Fibroblast of the aortic adventitia (primary cell): ENCODE data around the gene CD1D. TPM values are rescaled to one million over a fixed set of nuclear protein-coding genes. Genes with fewer than 3 reads are reported as not detected.
"Not testable (repeated sequence)": the region's sequence is repeated elsewhere in the genome, so short reads cannot be mapped to it uniquely, and the experiment has no call there.

Experiments used
- DNase-seq: peaks from one replicate; pipeline ENCODE4 v3.0.0-alpha.2; 2010; ENCODE audit warnings: low read depth
- H3K4me3 ChIP-seq: 2 replicates; pipeline ENCODE4 v1.5.1; 2011; ENCODE audit warnings: low read depth, mild to moderate bottlenecking, control low read depth, low read length, moderate library complexity
- total RNA-seq: library from RNA; depleted of rRNA; stranded (reverse); fragments of >200 nt; gene quantifications from 2 replicates; pipeline ENCODE4 v1.2.3, GENCODE V29; 2012; ENCODE audit warnings: low replicate concordance
- TF ChIP-seq, protein P1 (sequence below): IDR thresholded peaks from 2 replicates; pipeline ENCODE4 v1.5.1; 2011; ENCODE audit warnings: mild to moderate bottlenecking, low read length, control low read depth, inconsistent platforms; ENCODE audit not compliant: insufficient read depth

Gene CD1D
- total RNA-seq, 1 donor = 0.09 TPM

DNA sequence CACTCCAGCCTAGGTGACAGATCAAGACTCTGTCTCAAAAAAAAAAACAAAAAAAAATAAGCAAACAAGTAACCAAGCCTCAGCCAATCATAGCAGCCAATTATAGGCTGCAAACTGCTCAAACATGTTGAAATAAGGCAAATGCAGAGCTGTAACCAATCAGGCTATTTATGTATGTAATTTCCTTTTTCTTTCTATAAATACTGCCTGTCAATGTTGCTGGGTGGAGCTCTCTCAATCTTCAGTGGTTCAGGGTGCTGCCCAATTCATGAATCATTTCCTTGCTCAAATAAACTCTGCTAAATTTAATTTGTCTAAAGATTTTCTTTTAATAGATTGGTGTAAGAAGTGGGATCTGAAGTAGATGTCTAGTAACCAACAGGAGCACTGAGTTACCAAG is 11.6 kb upstream of the CD1D start:
- DNase-seq = no peak
- no peak overlapping the region for H3K4me3 ChIP-seq
- TF ChIP-seq, protein P1, sequence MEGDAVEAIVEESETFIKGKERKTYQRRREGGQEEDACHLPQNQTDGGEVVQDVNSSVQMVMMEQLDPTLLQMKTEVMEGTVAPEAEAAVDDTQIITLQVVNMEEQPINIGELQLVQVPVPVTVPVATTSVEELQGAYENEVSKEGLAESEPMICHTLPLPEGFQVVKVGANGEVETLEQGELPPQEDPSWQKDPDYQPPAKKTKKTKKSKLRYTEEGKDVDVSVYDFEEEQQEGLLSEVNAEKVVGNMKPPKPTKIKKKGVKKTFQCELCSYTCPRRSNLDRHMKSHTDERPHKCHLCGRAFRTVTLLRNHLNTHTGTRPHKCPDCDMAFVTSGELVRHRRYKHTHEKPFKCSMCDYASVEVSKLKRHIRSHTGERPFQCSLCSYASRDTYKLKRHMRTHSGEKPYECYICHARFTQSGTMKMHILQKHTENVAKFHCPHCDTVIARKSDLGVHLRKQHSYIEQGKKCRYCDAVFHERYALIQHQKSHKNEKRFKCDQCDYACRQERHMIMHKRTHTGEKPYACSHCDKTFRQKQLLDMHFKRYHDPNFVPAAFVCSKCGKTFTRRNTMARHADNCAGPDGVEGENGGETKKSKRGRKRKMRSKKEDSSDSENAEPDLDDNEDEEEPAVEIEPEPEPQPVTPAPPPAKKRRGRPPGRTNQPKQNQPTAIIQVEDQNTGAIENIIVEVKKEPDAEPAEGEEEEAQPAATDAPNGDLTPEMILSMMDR = no peak

GRCh38 chr1:158175915-158176314 is 4.8 kb upstream of the CD1D start:
- DNase-seq, H3K4me3 ChIP-seq: not testable (repeated sequence)

GRCh38 chr1:158176399-158176798 is 4.3 kb upstream of the CD1D start:
- DNase-seq = no peak
- TF ChIP-seq, protein P1 = no peak
- H3K4me3 ChIP-seq = no peak overlapping the region

DNA sequence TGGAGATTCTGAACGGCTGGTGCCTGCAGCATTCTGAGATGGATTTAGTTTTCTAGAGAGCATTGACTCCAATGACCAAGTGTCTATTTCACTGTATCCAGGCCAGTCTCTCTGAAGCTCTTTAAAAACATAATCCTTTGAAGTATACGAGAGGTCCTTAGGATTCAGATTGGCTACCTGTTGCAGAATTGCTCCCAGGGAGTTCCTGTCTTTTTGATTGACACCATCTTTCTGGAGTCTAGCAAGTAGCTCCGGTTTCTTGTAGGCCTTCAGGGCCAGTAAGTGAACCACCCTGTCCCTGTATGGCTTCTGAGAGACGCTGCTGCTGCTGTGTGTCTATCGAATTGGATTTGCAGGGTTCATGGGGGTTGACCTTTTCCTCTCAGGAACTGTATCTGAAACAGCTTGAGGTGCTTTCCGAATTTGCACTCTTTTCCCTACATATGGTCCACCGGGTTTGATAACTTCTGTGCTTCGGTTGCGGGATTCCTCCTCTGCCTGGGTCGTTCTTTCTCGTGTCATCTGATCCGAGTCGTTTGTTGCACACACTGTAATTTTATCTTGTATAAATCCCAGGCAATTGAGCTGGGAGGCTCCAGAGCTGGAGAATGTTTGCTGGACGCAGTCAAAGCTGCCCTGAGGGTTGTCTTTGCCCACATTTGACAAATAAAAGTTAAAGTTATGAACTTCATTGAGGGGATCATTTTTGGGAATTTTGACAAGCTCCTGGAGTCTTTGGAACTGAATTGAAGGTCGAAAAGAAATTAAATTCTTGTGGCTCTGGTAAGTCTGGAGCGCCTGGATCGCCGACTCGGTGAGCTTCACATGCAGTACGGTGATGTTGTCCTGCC is 3.6 kb upstream of the CD1D start:
- peak overlapping the region; percentile 61 for H3K4me3 ChIP-seq
- not testable (repeated sequence) for DNase-seq

DNA sequence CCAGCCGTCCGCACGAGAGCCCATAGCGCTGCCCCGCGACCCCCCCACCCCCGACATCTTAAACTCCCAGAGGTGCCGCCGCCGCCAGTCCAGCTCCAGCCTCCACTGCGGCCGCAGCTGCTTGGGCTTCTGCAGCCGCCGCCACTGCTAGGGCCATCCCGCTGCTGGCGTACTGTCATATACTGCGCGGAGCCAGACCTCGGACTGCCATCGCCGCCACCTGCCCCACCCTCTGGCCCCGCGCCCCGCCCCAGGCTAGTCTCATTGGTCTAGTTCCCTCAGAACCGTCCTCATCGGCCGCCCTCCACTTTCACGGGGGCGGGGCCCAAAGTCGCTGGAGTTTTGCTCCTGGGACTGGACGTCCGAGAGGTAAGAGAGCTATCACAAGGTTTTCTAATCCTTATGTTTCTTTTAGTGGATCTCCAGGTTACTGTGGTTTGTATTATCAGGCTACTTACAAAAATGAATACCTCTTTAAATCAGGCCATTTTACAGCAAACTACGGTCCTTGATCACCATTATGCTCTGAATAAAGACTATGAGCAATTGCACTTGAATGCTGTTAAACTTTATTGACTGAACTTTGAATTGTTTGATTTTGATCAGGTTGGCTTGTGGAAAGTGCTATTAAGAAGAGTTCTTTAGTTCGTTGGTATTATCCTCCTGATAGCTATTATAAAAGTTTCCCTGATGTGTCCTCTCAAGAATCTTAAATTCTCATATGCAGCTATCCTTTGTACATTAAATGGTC is 2.8 kb upstream of the CD1D start:
- TF ChIP-seq, protein P1 = no peak
- peak; percentile 25 for DNase-seq
- peak overlapping the region; percentile 61 for H3K4me3 ChIP-seq

- no peak overlapping the region for H3K4me3 ChIP-seq
- DNase-seq = no peak
- TF ChIP-seq, protein P1 = no peak
These were observed 1.2 kb upstream of the CD1D start for GRCh38 chr1:158179301-158180041.

GRCh38 chr1:158181577-158181922 is 855 bp downstream of the CD1D start:
- no peak for DNase-seq
- H3K4me3 ChIP-seq = peak overlapping the region; percentile 35
- TF ChIP-seq, protein P1 = no peak
